HEK293T (cell line): Measurements from ENCODE around the gene OR2A12.

Experiments used
- ARNT ChIP-seq: fragments of 450-650 bp; IDR thresholded peaks from 2 replicates; pipeline ENCODE4 v1.6.1; 2017; ENCODE audit warnings: mild to moderate bottlenecking
- ELF4 ChIP-seq: fragments of 450-650 bp; IDR thresholded peaks from 2 replicates; pipeline ENCODE4 v1.6.1; 2017; ENCODE audit warnings: antibody characterized with exemption
- FOXM1 ChIP-seq: fragments of 450-650 bp; IDR thresholded peaks from 2 replicates; pipeline ENCODE4 v1.6.1; 2017; ENCODE audit warnings: mild to moderate bottlenecking, borderline replicate concordance
- HDGF ChIP-seq: fragments of 450-650 bp; IDR thresholded peaks from 2 replicates; pipeline ENCODE4 v1.6.1; 2017; ENCODE audit warnings: antibody characterized with exemption, borderline replicate concordance
- SUZ12 ChIP-seq: fragments of 450-650 bp; IDR thresholded peaks from 2 replicates; pipeline ENCODE4 v1.6.1; 2016; ENCODE audit warnings: mild to moderate bottlenecking
- ZNF384 ChIP-seq: fragments of 450-650 bp; IDR thresholded peaks from 2 replicates; pipeline ENCODE4 v1.6.1; 2016

GRCh38 chr7:144118341-144118740 is 32.3 kb downstream of the OR2A12 start:
- TF ChIP-seq ZNF384, result no peak
- no peak for TF ChIP-seq HDGF
- no peak for TF ChIP-seq FOXM1
- TF ChIP-seq ARNT, result no peak
- no peak for TF ChIP-seq ELF4
- no peak for TF ChIP-seq SUZ12
